Calu3 (cell line): ENCODE measurements around the gene CD22. TPM values are rescaled to one million over a fixed set of nuclear protein-coding genes. Genes with fewer than 3 reads are reported as not detected.
"Not testable (repeated sequence)": the region's sequence is repeated elsewhere in the genome, so short reads cannot be mapped to it uniquely, and the experiment has no call there.

Experiments
- BruUV-seq: library from RNA; stranded (reverse); fragments of 400-500 nt; replicated peaks from 2 replicates; lab custom pipeline; 2021; lab: Mats Ljungman, UMichigan
- CTCF ChIA-PET: fragments of 300-600 bp; sonication (Branson Sonifier 250); formaldehyde crosslinking; loops from one replicate; lab custom pipeline; 2022; ENCODE audit warnings: antibody characterized with exemption; lab: Charles Lee
- DNase-seq: peaks from one replicate; pipeline ENCODE4 v3.0.0; 2022
- H3K27ac Mint-ChIP-seq: one replicate; pipeline ENCODE4 v1.8.0; 2022; ENCODE audit warnings: mixed read lengths; ENCODE audit not compliant: unreplicated experiment
- H3K27me3 Mint-ChIP-seq: one replicate; pipeline ENCODE4 v1.8.0; 2022; ENCODE audit warnings: mixed read lengths; ENCODE audit not compliant: unreplicated experiment
- H3K36me3 Mint-ChIP-seq: one replicate; pipeline ENCODE4 v1.8.0; 2022; ENCODE audit warnings: mild to moderate bottlenecking, moderate library complexity, mixed read lengths; ENCODE audit not compliant: insufficient read depth, unreplicated experiment
- H3K4me1 Mint-ChIP-seq: one replicate; pipeline ENCODE4 v1.8.0; 2022; ENCODE audit warnings: mild to moderate bottlenecking, low read depth, mixed read lengths; ENCODE audit not compliant: unreplicated experiment
- H3K4me3 Mint-ChIP-seq: one replicate; pipeline ENCODE4 v1.8.0; 2022; ENCODE audit warnings: mild to moderate bottlenecking, low read depth, moderate library complexity, mixed read lengths; ENCODE audit not compliant: unreplicated experiment
- H3K9me3 Mint-ChIP-seq: one replicate; pipeline ENCODE4 v1.8.0; 2022; ENCODE audit warnings: low read depth, mixed read lengths; ENCODE audit not compliant: unreplicated experiment
- CTCF ChIP-seq: fragments of 200-600 bp; IDR thresholded peaks from one replicate; pipeline ENCODE4 v1.8.0; 2022; ENCODE audit warnings: antibody characterized with exemption; ENCODE audit not compliant: unreplicated experiment
- intact Hi-C: fragments of 100-400 bp; cut with micrococcal nuclease; formaldehyde crosslinking; loops from one replicate; pipeline ENCODE4 v1.10.0; 2022; ENCODE audit not compliant: unreplicated experiment
- total RNA-seq: library from RNA; stranded (reverse); gene quantifications from 2 replicates; pipeline ENCODE4 v1.2.3, GENCODE V29; 2022

Gene CD22
- total RNA-seq, 1 experiment from 2014 or later = 5.9 TPM

GRCh38 chr19:35373492-35373891 is 44.5 kb downstream of the CD22 start:
- H3K27ac Mint-ChIP-seq = no peak overlapping the region
- H3K27me3 Mint-ChIP-seq = peaks cover 66% of the 10 kb centered on the region
- H3K4me1 Mint-ChIP-seq = peaks cover 11% of the 10 kb centered on the region
- no peaks in the 10 kb centered on the region for H3K36me3 Mint-ChIP-seq
- CTCF ChIA-PET = interaction anchor here (0.6 kb wide), 1 partner anchor 395 kb away, joined by 5 read pairs; no protein-coding TSS in a partner anchor
- DNase-seq = no peak
- intact Hi-C loops = no loop called here
- H3K9me3 Mint-ChIP-seq = peaks cover 2% of the 10 kb centered on the region
- TF ChIP-seq CTCF = no peak
- BruUV-seq = no TSS peak
- H3K4me3 Mint-ChIP-seq = no peak overlapping the region

GRCh38 chr19:35374031-35374430 is 45.0 kb downstream of the CD22 start:
- CTCF ChIA-PET = interaction anchor here (0.6 to 0.9 kb wide), 3 partner anchors 11 to 395 kb away, joined by 3 to 5 read pairs (median 4); no protein-coding TSS in a partner anchor

GRCh38 chr19:35375505-35376307 is 46.7 kb downstream of the CD22 start:
- H3K27ac Mint-ChIP-seq = no peak overlapping the region
- intact Hi-C loops = no loop called here
- peaks cover 11% of the 10 kb centered on the region for H3K4me1 Mint-ChIP-seq
- DNase-seq = no peak
- H3K4me3 Mint-ChIP-seq = no peak overlapping the region
- no peak for TF ChIP-seq CTCF
- no peaks in the 10 kb centered on the region for H3K36me3 Mint-ChIP-seq
- H3K9me3 Mint-ChIP-seq = peaks cover 2% of the 10 kb centered on the region
- BruUV-seq = no TSS peak
- H3K27me3 Mint-ChIP-seq = peaks cover 50% of the 10 kb centered on the region
- CTCF ChIA-PET = interaction anchor here (1.1 kb wide), 1 partner anchor 23 kb away, joined by 3 read pairs; no protein-coding TSS in a partner anchor

More at GRCh38 chr19:35374031-35374430, 45.0 kb downstream of the CD22 start:
- H3K9me3 Mint-ChIP-seq, H3K36me3 Mint-ChIP-seq, BruUV-seq, H3K4me3 Mint-ChIP-seq, intact Hi-C loops, DNase-seq, H3K27ac Mint-ChIP-seq: not testable (repeated sequence)
- Mint-ChIP-seq H3K27me3 (peaks cover 60% of the 10 kb centered on the region), H3K4me1 (peaks cover 11% of the 10 kb centered on the region)

- CTCF ChIA-PET = interaction anchor here (1.4 kb wide), 1 partner anchor 12 kb away, joined by 4 read pairs; no protein-coding TSS in a partner anchor
- H3K36me3 Mint-ChIP-seq = no peaks in the 10 kb centered on the region
- peaks cover 3% of the 10 kb centered on the region for H3K9me3 Mint-ChIP-seq
- peaks cover 69% of the 10 kb centered on the region for H3K27me3 Mint-ChIP-seq
- H3K4me3 Mint-ChIP-seq = no peak overlapping the region
- no peak overlapping the region for H3K27ac Mint-ChIP-seq
- H3K4me1 Mint-ChIP-seq = peaks cover 11% of the 10 kb centered on the region
- DNase-seq = no peak
- no peak for TF ChIP-seq CTCF
- intact Hi-C loops = no loop called here
- BruUV-seq = no TSS peak
Observed at GRCh38 chr19:35377656-35378055, 48.7 kb downstream of the CD22 start.
